ACHN (cell line): ENCODE data around the gene C4orf51.
A peak's percentile ranks its signal among the peaks of the same experiment; 100 is the strongest.

Experiments
- DNase-seq: peaks from one replicate; pipeline ENCODE4 v3.0.0-alpha.2; 2015
- in situ Hi-C: cut with HindIII; loops from 2 replicates; pipeline ENCODE4 v1.10.0; 2017; ENCODE audit warnings: low sequenced_read_pairs, low pct_ligation_motif_present, low pct_unique_long_range_greater_than_20kb

Gene C4orf51

GRCh38 chr4:145735827-145736226 lies 55.9 kb downstream of the C4orf51 start:
- no peak for DNase-seq
- in situ Hi-C loops, result no loop called here

GRCh38 chr4:145736241-145736831 lies 56.4 kb downstream of the C4orf51 start:
- in situ Hi-C loops, result no loop called here
- DNase-seq, result no peak

GRCh38 chr4:145739845-145740244 lies 59.9 kb downstream of the C4orf51 start:
- DNase-seq, result peak; percentile 31
- in situ Hi-C loops, result no loop called here

- DNase-seq, result no peak
- in situ Hi-C loops, result no loop called here
Measured at GRCh38 chr4:145740806-145741205, 60.9 kb downstream of the C4orf51 start.

GRCh38 chr4:145743641-145744040 lies 63.7 kb downstream of the C4orf51 start:
- in situ Hi-C loops, result no loop called here
- DNase-seq, result no peak

- no peak for DNase-seq
- in situ Hi-C loops, result no loop called here
Measured at GRCh38 chr4:145755802-145756201, 75.9 kb downstream of the C4orf51 start.

- in situ Hi-C loops, result no loop called here
- DNase-seq, result no peak
Measured at GRCh38 chr4:145756244-145756643, 76.3 kb downstream of the C4orf51 start.

- DNase-seq, result no peak
- in situ Hi-C loops, result no loop called here
Measured at GRCh38 chr4:145757188-145757587, 77.2 kb downstream of the C4orf51 start.

GRCh38 chr4:145760176-145760575 lies 80.2 kb downstream of the C4orf51 start:
- in situ Hi-C loops, result no loop called here
- no peak for DNase-seq

GRCh38 chr4:145760961-145761929 lies 81.3 kb downstream of the C4orf51 start:
- in situ Hi-C loops, result no loop called here
- no peak for DNase-seq

GRCh38 chr4:145762719-145763118 lies 82.8 kb downstream of the C4orf51 start:
- no peak for DNase-seq
- in situ Hi-C loops, result no loop called here

GRCh38 chr4:145763399-145763798 lies 83.5 kb downstream of the C4orf51 start:
- no peak for DNase-seq
- in situ Hi-C loops, result no loop called here

GRCh38 chr4:145766273-145766672 lies 86.3 kb downstream of the C4orf51 start:
- in situ Hi-C loops, result no loop called here
- DNase-seq, result no peak

- no peak for DNase-seq
- in situ Hi-C loops, result no loop called here
Measured at GRCh38 chr4:145769450-145770037, 89.6 kb downstream of the C4orf51 start.

GRCh38 chr4:145770124-145770523 lies 90.2 kb downstream of the C4orf51 start:
- in situ Hi-C loops, result no loop called here
- DNase-seq, result no peak

- no peak for DNase-seq
- in situ Hi-C loops, result no loop called here
Measured at GRCh38 chr4:145772347-145772746, 92.4 kb downstream of the C4orf51 start.

- in situ Hi-C loops, result no loop called here
- DNase-seq, result no peak
Measured at GRCh38 chr4:145773581-145774234, 93.8 kb downstream of the C4orf51 start.

- in situ Hi-C loops, result no loop called here
- no peak for DNase-seq
Measured at GRCh38 chr4:145774473-145774872, 94.5 kb downstream of the C4orf51 start.

- in situ Hi-C loops, result no loop called here
- DNase-seq, result no peak
Measured at GRCh38 chr4:145775406-145775805, 95.5 kb downstream of the C4orf51 start.
